Endothelial cell of umbilical vein (primary cell): ENCODE data around the gene YWHAH. TPM values are rescaled to one million over a fixed set of nuclear protein-coding genes. Genes with fewer than 3 reads are reported as not detected.

ENCODE experiments used
- BruUV-seq: library from RNA; stranded (reverse); fragments of 400-500 nt; replicated peaks from 2 replicates; lab custom pipeline; 2021; lab: Mats Ljungman, UMichigan
- CTCF ChIA-PET: fragments of 300-600, 350-600 bp; sonication (Branson Sonifier 250); formaldehyde crosslinking; loops from one replicate; lab custom pipeline; 2021; ENCODE audit warnings: antibody characterized with exemption, inconsistent platforms; lab: Charles Lee
- POLR2A ChIA-PET: fragments of 300-600, 350-600 bp; sonication (Branson Sonifier 250); formaldehyde crosslinking; loops from one replicate; lab custom pipeline; 2021; ENCODE audit warnings: antibody characterized with exemption, inconsistent platforms; lab: Charles Lee
- DNase-seq: peaks from one replicate; pipeline ENCODE4 v3.0.0-alpha.2; 2011; ENCODE audit warnings: low read depth, low spot score
- FAIRE-seq: peaks from 2 replicates; lab custom pipeline; 2011; peaks lifted over from hg19 to GRCh38; lab: Jason Lieb, UNC
- H2AFZ ChIP-seq: 2 replicates; pipeline ENCODE4 v1.6.0; 2012; ENCODE audit warnings: low read depth, low read length, control low read depth, inconsistent platforms
- H3K27ac ChIP-seq: 2 replicates; pipeline ENCODE4 v1.5.1; 2011; ENCODE audit warnings: low read depth, mild to moderate bottlenecking, control low read depth, low read length, moderate library complexity; ENCODE audit not compliant: insufficient read depth
- H3K27me3 ChIP-seq, 2 experiments: 2 replicates each; pipeline versions ENCODE4 v1.6.0 to v1.6.1; 2011; ENCODE audit warnings: low read length in 2 of 2, mixed read lengths in 1 of 2; ENCODE audit not compliant: control insufficient read depth in 2 of 2, insufficient read depth in 2 of 2
- H3K36me3 ChIP-seq, 2 experiments: 2 replicates in 1 of 2; 3 replicates in 1 of 2; pipeline ENCODE4 v1.5.1; 2011; ENCODE audit warnings: low read length in 2 of 2, mild to moderate bottlenecking in 1 of 2, moderate library complexity in 1 of 2; ENCODE audit not compliant: control insufficient read depth in 2 of 2, insufficient read depth in 2 of 2; ENCODE audit errors: extremely low read depth in 1 of 2
- H3K4me1 ChIP-seq: 3 replicates; pipeline ENCODE4 v1.5.1; 2011; ENCODE audit warnings: mild to moderate bottlenecking, low read length; ENCODE audit not compliant: control insufficient read depth, insufficient read depth; ENCODE audit errors: extremely low read depth
- H3K4me2 ChIP-seq: 2 replicates; pipeline ENCODE4 v1.6.1; 2011; ENCODE audit warnings: low read length, control low read depth, mixed read lengths; ENCODE audit not compliant: insufficient read depth
- H3K4me3 ChIP-seq, 3 experiments: fragments of 200-600 bp in 1 of 3; sonication (generic), shearing (Covaris generic) in 1 of 3; replicated peaks in 1 of 3; 2 replicates each; pipeline ENCODE4 v1.5.1; 2011 to 2016; ENCODE audit warnings: control low read depth in 3 of 3, low read length in 3 of 3, mild to moderate bottlenecking in 2 of 3, inconsistent platforms in 1 of 3, low read depth in 1 of 3, moderate library complexity in 1 of 3; ENCODE audit not compliant: insufficient read depth in 1 of 3
- H3K79me2 ChIP-seq: 2 replicates; pipeline ENCODE4 v1.6.0; 2012; ENCODE audit warnings: low read length, inconsistent platforms; ENCODE audit not compliant: control insufficient read depth, insufficient read depth
- H3K9ac ChIP-seq: replicated peaks from 2 replicates; pipeline ENCODE3; 2011; ENCODE audit warnings: low read length, control low read depth; ENCODE audit not compliant: insufficient read depth; ENCODE audit errors: extremely low read depth
- H3K9me1 ChIP-seq: replicated peaks from 3 replicates; pipeline ENCODE4 v1.6.0; 2011; ENCODE audit warnings: mild to moderate bottlenecking, low read length; ENCODE audit not compliant: control insufficient read depth, insufficient read depth; ENCODE audit errors: extremely low read depth
- H3K9me3 ChIP-seq: replicated peaks from 2 replicates; pipeline ENCODE4 v1.5.1; 2012; ENCODE audit warnings: low read length, inconsistent platforms; ENCODE audit not compliant: control insufficient read depth, insufficient read depth
- H4K20me1 ChIP-seq: replicated peaks from 2 replicates; pipeline ENCODE3; 2011; ENCODE audit warnings: mild to moderate bottlenecking, low read length; ENCODE audit not compliant: control insufficient read depth, insufficient read depth; ENCODE audit errors: extremely low read depth
- CTCF ChIP-seq, 2 donors: IDR thresholded peaks; 1 replicate in 1 of 2; 2 replicates in 1 of 2; pipeline ENCODE4 v1.5.1; 2011; ENCODE audit warnings: low read length in 2 of 2, mild to moderate bottlenecking in 2 of 2, moderate library complexity in 2 of 2, control low read depth in 1 of 2, inconsistent platforms in 1 of 2, low read depth in 1 of 2; ENCODE audit not compliant: insufficient read depth in 1 of 2; ENCODE audit errors: extremely low read depth in 1 of 2
- EZH2 ChIP-seq: IDR thresholded peaks from 2 replicates; pipeline ENCODE4 v1.6.1; 2012; ENCODE audit warnings: borderline replicate concordance, low read depth, mild to moderate bottlenecking, moderate library complexity, low read length, inconsistent platforms; ENCODE audit not compliant: severe bottlenecking
- FOS ChIP-seq: IDR thresholded peaks from 2 replicates; pipeline ENCODE4 v1.6.1; 2011; ENCODE audit warnings: mild to moderate bottlenecking, low read length, moderate library complexity, borderline replicate concordance; ENCODE audit not compliant: insufficient read depth
- GATA2 ChIP-seq: IDR thresholded peaks from 2 replicates; pipeline ENCODE4 v1.7.0; 2011; ENCODE audit warnings: low read depth, mild to moderate bottlenecking, moderate library complexity, mixed read lengths, low read length; ENCODE audit not compliant: insufficient read length, insufficient read depth
- JUN ChIP-seq: IDR thresholded peaks from 2 replicates; pipeline ENCODE4 v1.6.1; 2011; ENCODE audit warnings: borderline replicate concordance, low read depth; ENCODE audit not compliant: insufficient read length, insufficient read depth
- MAX ChIP-seq: IDR thresholded peaks from 2 replicates; pipeline ENCODE4 v1.6.1; 2011; ENCODE audit not compliant: insufficient read depth, insufficient read length
- MYC ChIP-seq: IDR thresholded peaks from one replicate; pipeline ENCODE4 v1.6.1; 2011; ENCODE audit warnings: mild to moderate bottlenecking, low read depth, low read length
- POLR2A ChIP-seq: IDR thresholded peaks from 2 replicates; pipeline ENCODE4 v1.6.1; 2012; ENCODE audit warnings: low read depth, mild to moderate bottlenecking, control low read depth, low read length
- POLR2AphosphoS5 ChIP-seq: IDR thresholded peaks from 2 replicates; pipeline ENCODE4 v1.6.1; 2012; ENCODE audit warnings: low read depth, mild to moderate bottlenecking, control low read depth, low read length, moderate library complexity; ENCODE audit not compliant: insufficient read depth
- dilution Hi-C: fragments of 300-500 bp; cut with MboI; formaldehyde crosslinking; loops from one replicate; pipeline ENCODE4 v1.15.0; 2019; ENCODE audit warnings: low sequenced_read_pairs; ENCODE audit not compliant: extremely low pct_ligation_motif_present
- intact Hi-C: fragments of 100-400 bp; cut with micrococcal nuclease; formaldehyde crosslinking; loops from one replicate; pipeline ENCODE4 v1.10.0; 2022
- polyA plus RNA-seq, 4 experiments: library from polyadenylated mRNA; depleted of rRNA in 3 of 4; stranded (reverse) in 3 of 4; unstranded in 1 of 4; fragments of >200 nt; gene quantifications; 2 replicates each; pipeline versions ENCODE4 v1.2.1 to v1.2.3, GENCODE V29; 2011 to 2012; ENCODE audit warnings: missing spikeins in 1 of 4
- total RNA-seq: library from RNA; stranded (reverse); gene quantifications from 2 replicates; pipeline ENCODE4 v1.2.3, GENCODE V29; 2021

YWHAH gene
- total and polyA plus RNA-seq, 2 donors (not counting 3 experiments of a cell fraction or from before 2014, with no cell fraction given), result 73.6 to 170 TPM

DNA sequence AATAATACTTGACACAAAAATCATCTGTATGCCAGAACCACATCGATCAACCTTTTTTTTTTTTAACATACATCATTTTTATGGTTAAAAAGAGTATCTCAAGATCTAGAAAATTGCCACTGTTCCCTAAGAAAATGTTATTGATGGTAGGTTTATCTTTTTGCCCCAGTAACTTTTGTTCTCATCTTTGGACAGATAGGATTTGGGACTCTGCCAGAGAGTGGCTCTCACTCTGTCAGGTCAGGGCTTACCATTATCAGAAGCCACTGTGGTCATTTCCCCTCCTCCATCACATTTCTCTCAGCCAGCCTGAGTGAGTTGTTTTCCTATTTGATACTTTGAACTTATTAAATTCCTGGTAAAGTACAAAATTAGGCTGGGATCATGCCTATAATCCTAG lies 47.9 kb upstream of the YWHAH start:
- FAIRE-seq, result no peak
- ChIA-PET CTCF (interaction anchor here (1.0 to 1.1 kb wide), 2 partner anchors 11 to 26 kb away, joined by 3 read pairs; no protein-coding TSS in a partner anchor), POLR2A (no interaction called here)

More for the DNA sequence above, 47.9 kb upstream of the YWHAH start:
- peaks cover 8% of the 10 kb centered on the region for H3K4me1 ChIP-seq
- H3K9me3 ChIP-seq, result no peaks in the 10 kb centered on the region
- H3K27ac ChIP-seq, result no peak overlapping the region
- DNase-seq, result no peak
- no peaks in the 10 kb centered on the region for H3K27me3 ChIP-seq
- intact Hi-C loops, result no loop called here
- no peak overlapping the region for H3K9ac ChIP-seq
- H3K79me2 ChIP-seq, result no peaks in the 10 kb centered on the region
- no peak overlapping the region for H3K4me2 ChIP-seq
- H3K4me3 ChIP-seq, result no peak overlapping the region
- no TSS peak for BruUV-seq
- H2AFZ ChIP-seq, result no peak overlapping the region
- H3K9me1 ChIP-seq, result no peaks in the 10 kb centered on the region
- H3K36me3 ChIP-seq, result peaks cover 0 to 12% of the 10 kb centered on the region in 2 experiments
- TF ChIP-seq EZH2 (no peak), MAX (no peak), GATA2 (no peak), FOS (no peak), POLR2A (no peak), CTCF (IDR thresholded peaks at IDR 0.05; ENCODE audit: extremely low read depth in 1 of 2, insufficient read depth in 1 of 2, low read depth in 1 of 2, low read length in 2 of 2) (no peak), POLR2AphosphoS5 (no peak), MYC (no peak), JUN (no peak)
- dilution Hi-C loops, result no loop called here
- H4K20me1 ChIP-seq, result no peaks in the 10 kb centered on the region
